B cell (primary cell): ENCODE results near the gene SPG7. TPM values are rescaled to one million over a fixed set of nuclear protein-coding genes. Genes with fewer than 3 reads are reported as not detected.

ENCODE experiments used
- ATAC-seq: fragments of 200-7000 bp; cut with Tn5 transposase; one replicate; pipeline ENCODE4 v1.10.0; 2021; ENCODE audit warnings: low read depth, mild to moderate bottlenecking, moderate number of reproducible peaks, moderate library complexity
- CTCF ChIA-PET: fragments of 350-600 bp; sonication (Branson Sonifier 250); formaldehyde crosslinking; loops from one replicate; lab custom pipeline; 2021; ENCODE audit warnings: antibody characterized with exemption, inconsistent platforms; lab: Charles Lee
- POLR2A ChIA-PET: fragments of 350-600 bp; sonication (Branson Sonifier 250); formaldehyde crosslinking; loops from one replicate; lab custom pipeline; 2021; ENCODE audit warnings: antibody characterized with exemption; lab: Charles Lee
- DNase-seq: peaks from one replicate; pipeline ENCODE4 v3.0.0; 2013
- H2AFZ ChIP-seq: 2 replicates; pipeline ENCODE4 v1.6.1; 2012; ENCODE audit warnings: mild to moderate bottlenecking, low read depth, low read length; ENCODE audit not compliant: insufficient read depth, poor library complexity, severe bottlenecking
- H3K27ac ChIP-seq, 2 donors: 1 replicate in 1 of 2; 2 replicates in 1 of 2; pipeline ENCODE4 v1.5.1; 2012 to 2013; ENCODE audit warnings: low read length in 2 of 2, mild to moderate bottlenecking in 2 of 2, moderate library complexity in 1 of 2
- H3K27me3 ChIP-seq, 4 experiments: fragments of 200-600 bp in 1 of 4; sonication (generic) in 1 of 4; replicated peaks in 1 of 4; 1 replicate in 2 of 4; 2 replicates in 2 of 4; pipeline versions ENCODE4 v1.6.1 to v1.7.0; 2013 to 2016; ENCODE audit warnings: low read length in 3 of 4, mild to moderate bottlenecking in 2 of 4, mixed read lengths in 1 of 4, moderate library complexity in 1 of 4; ENCODE audit not compliant: insufficient read depth in 4 of 4, control insufficient read depth in 3 of 4; ENCODE audit errors: control extremely low read depth in 1 of 4
- H3K36me3 ChIP-seq, 2 experiments: replicated peaks in 1 of 2; 1 replicate in 1 of 2; 2 replicates in 1 of 2; pipeline versions ENCODE4 v1.6.1 to v1.7.1; 2013; ENCODE audit warnings: low read length in 1 of 2; ENCODE audit not compliant: insufficient read depth in 2 of 2, control insufficient read depth in 1 of 2; ENCODE audit errors: control extremely low read depth in 1 of 2, extremely low read depth in 1 of 2
- H3K4me1 ChIP-seq, 2 donors: fragments of 200-600 bp in 1 of 2; sonication (generic) in 1 of 2; 1 replicate in 1 of 2; 2 replicates in 1 of 2; pipeline versions ENCODE4 v1.5.1 to v1.6.1; 2013 to 2017; ENCODE audit warnings: low read length in 2 of 2; ENCODE audit not compliant: control insufficient read depth in 2 of 2, insufficient read depth in 2 of 2
- H3K4me2 ChIP-seq: replicated peaks from 2 replicates; pipeline ENCODE3; 2012; ENCODE audit warnings: mild to moderate bottlenecking, low read depth, low read length; ENCODE audit not compliant: poor library complexity, severe bottlenecking
- H3K4me3 ChIP-seq, 5 experiments: fragments of 200-600 bp in 1 of 5; sonication (generic) in 1 of 5; 1 replicate in 3 of 5; 2 replicates in 2 of 5; pipeline versions ENCODE4 v1.5.1 to v1.7.0; 2011 to 2016; ENCODE audit warnings: low read length in 4 of 5, mild to moderate bottlenecking in 4 of 5, low read depth in 2 of 5, control low read depth in 1 of 5, moderate library complexity in 1 of 5; ENCODE audit not compliant: insufficient read depth in 1 of 5; ENCODE audit errors: control extremely low read depth in 1 of 5, extremely low read depth in 1 of 5
- H3K79me2 ChIP-seq: fragments of 200-600 bp; sonication (generic); one replicate; pipeline ENCODE4 v1.6.0; 2016; ENCODE audit warnings: low read length; ENCODE audit not compliant: control insufficient read depth, insufficient read depth
- H3K9ac ChIP-seq: fragments of 200-600 bp; sonication (generic); 2 replicates; pipeline ENCODE4 v1.6.1; 2017; ENCODE audit warnings: mild to moderate bottlenecking, low read length, moderate library complexity
- H3K9me3 ChIP-seq, 3 donors: one replicate each; pipeline versions ENCODE4 v1.6.1 to v1.7.1; 2013; ENCODE audit warnings: low read length in 2 of 3; ENCODE audit not compliant: control insufficient read depth in 2 of 3, insufficient read depth in 1 of 3; ENCODE audit errors: control extremely low read depth in 1 of 3
- H4K20me1 ChIP-seq: 2 replicates; pipeline ENCODE4 v1.6.0; 2012; ENCODE audit warnings: mild to moderate bottlenecking, low read length; ENCODE audit not compliant: insufficient read depth, control insufficient read depth, poor library complexity, severe bottlenecking
- H3K27ac Mint-ChIP-seq: one replicate; pipeline ENCODE4 v1.8.0; 2021; ENCODE audit warnings: mixed read lengths
- H3K27me3 Mint-ChIP-seq: one replicate; pipeline ENCODE4 v1.8.0; 2021; ENCODE audit warnings: mixed read lengths
- H3K4me1 Mint-ChIP-seq: one replicate; pipeline ENCODE4 v1.8.0; 2021; ENCODE audit warnings: mixed read lengths
- H3K4me3 Mint-ChIP-seq: one replicate; pipeline ENCODE4 v1.8.0; 2021; ENCODE audit warnings: mixed read lengths
- H3K9me3 Mint-ChIP-seq: one replicate; pipeline ENCODE4 v1.8.0; 2022; ENCODE audit warnings: mixed read lengths; ENCODE audit not compliant: insufficient read depth
- EZH2 ChIP-seq: IDR thresholded peaks from 2 replicates; pipeline ENCODE4 v1.6.1; 2012; ENCODE audit warnings: borderline replicate concordance, low read depth, mild to moderate bottlenecking, moderate library complexity, low read length; ENCODE audit not compliant: insufficient read depth, poor library complexity, severe bottlenecking
- WGBS: methylation state at CpG from one replicate; pipeline ENCODE4 v1.1.5; 2013; ENCODE audit warnings: missing lambda C conversion rate; ENCODE audit not compliant: insufficient coverage; 5-methylcytosine and 5-hydroxymethylcytosine counted together
- intact Hi-C: fragments of 100-400 bp; cut with micrococcal nuclease; formaldehyde crosslinking; loops from one replicate; pipeline ENCODE4 v1.10.0; 2022
- polyA plus RNA-seq: library from polyadenylated mRNA; depleted of rRNA; stranded (reverse); fragments of >200 nt; gene quantifications from 2 replicates; pipeline ENCODE4 v1.2.3, GENCODE V29; 2012
- total RNA-seq, 2 donors: library from RNA; stranded (reverse); fragments of 120-200 nt in 1 of 2; gene quantifications; 1 replicate in 1 of 2; 2 replicates in 1 of 2; pipeline versions ENCODE4 v1.2.3 to v1.2.4, GENCODE V29; 2013 to 2022
- TF ChIP-seq, protein P1 (sequence below): fragments of 200-600 bp; IDR thresholded peaks from one replicate; pipeline ENCODE4 v1.8.0; 2022; ENCODE audit warnings: antibody characterized with exemption, mild to moderate bottlenecking

Gene SPG7
- total and polyA plus RNA-seq, 2 donors (not counting 1 experiment from before 2014, with no cell fraction given), result 146 to 157 TPM

DNA sequence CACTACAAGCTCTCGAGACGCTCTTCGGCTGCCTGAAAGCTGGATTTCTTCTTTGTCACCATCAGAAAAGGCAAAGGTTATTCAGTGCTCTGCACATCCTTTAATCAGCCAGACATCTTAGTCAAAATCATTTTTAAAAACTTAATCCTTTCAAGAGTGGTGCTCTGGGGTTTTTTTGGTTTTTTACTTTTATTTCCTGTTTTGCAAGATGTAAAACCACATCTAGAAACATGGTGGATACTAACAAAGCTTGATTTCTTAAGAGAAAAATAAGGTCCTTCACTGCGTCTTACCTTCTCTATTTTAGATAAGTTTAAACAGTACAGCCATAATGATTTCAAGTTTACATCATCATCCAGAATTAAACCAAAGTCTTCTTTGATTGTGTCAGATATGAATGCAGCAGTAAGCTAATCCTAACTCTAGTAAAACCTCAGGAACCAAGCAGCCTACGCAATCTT, 24.1 kb upstream of the SPG7 start:
- peak overlapping the region; percentile 73 for H3K4me2 ChIP-seq
- Mint-ChIP-seq H3K9me3 (no peaks in the 10 kb centered on the region), H3K4me1 (peaks cover 85% of the 10 kb centered on the region), H3K27ac (peak overlapping the region; percentile 68), H3K27me3 (no peaks in the 10 kb centered on the region), H3K4me3 (peak overlapping the region; percentile 75)
- H3K4me1 ChIP-seq, result peaks cover 81 to 85% of the 10 kb centered on the region in 2 donors
- DNase-seq (peak; percentile 50), ATAC-seq (no peak)
- H3K79me2 ChIP-seq, result peaks cover 98% of the 10 kb centered on the region
- H4K20me1 ChIP-seq, result peaks cover 83% of the 10 kb centered on the region
- TF ChIP-seq, protein P1, sequence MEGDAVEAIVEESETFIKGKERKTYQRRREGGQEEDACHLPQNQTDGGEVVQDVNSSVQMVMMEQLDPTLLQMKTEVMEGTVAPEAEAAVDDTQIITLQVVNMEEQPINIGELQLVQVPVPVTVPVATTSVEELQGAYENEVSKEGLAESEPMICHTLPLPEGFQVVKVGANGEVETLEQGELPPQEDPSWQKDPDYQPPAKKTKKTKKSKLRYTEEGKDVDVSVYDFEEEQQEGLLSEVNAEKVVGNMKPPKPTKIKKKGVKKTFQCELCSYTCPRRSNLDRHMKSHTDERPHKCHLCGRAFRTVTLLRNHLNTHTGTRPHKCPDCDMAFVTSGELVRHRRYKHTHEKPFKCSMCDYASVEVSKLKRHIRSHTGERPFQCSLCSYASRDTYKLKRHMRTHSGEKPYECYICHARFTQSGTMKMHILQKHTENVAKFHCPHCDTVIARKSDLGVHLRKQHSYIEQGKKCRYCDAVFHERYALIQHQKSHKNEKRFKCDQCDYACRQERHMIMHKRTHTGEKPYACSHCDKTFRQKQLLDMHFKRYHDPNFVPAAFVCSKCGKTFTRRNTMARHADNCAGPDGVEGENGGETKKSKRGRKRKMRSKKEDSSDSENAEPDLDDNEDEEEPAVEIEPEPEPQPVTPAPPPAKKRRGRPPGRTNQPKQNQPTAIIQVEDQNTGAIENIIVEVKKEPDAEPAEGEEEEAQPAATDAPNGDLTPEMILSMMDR, result no peak
- no peak for TF ChIP-seq EZH2
- peak overlapping the region in 2 of 5 experiments; percentile 23 to 30 for H3K4me3 ChIP-seq
- intact Hi-C loops, result loop anchor here (1.0 to 5.0 kb wide), 2 partner anchors 8 to 47 kb away; no protein-coding TSS in a partner anchor
- ChIA-PET CTCF (interaction anchor here (0.9 to 2.4 kb wide), 5 partner anchors 17 to 147 kb away, joined by 3 to 10 read pairs (median 3); no protein-coding TSS in a partner anchor), POLR2A (interaction anchor here (0.5 to 0.6 kb wide), 2 partner anchors 87 to 277 kb away, joined by 3 to 5 read pairs; no protein-coding TSS in a partner anchor)
- H3K27ac ChIP-seq, result peak overlapping the region in 1 of 2 donors; percentile 3
- H3K27me3 ChIP-seq, result no peaks in the 10 kb centered on the region
- no peak overlapping the region for H2AFZ ChIP-seq
- H3K36me3 ChIP-seq, result peaks cover 0 to 5% of the 10 kb centered on the region in 2 experiments
- peak overlapping the region; percentile 30 for H3K9ac ChIP-seq
- WGBS, result no CpG with 5 or more reads among the region's 5 CpGs
- no peaks in the 10 kb centered on the region for H3K9me3 ChIP-seq
